ENCODE data around the gene PPP2R1B. TPM values are rescaled to one million over a fixed set of nuclear protein-coding genes. Genes with fewer than 3 reads are reported as not detected.
A peak's percentile ranks its signal among the peaks of the same experiment; 100 is the strongest.

PPP2R1B gene
- total RNA-seq, 1 experiment from 2014 or later = 105 TPM

DNA sequence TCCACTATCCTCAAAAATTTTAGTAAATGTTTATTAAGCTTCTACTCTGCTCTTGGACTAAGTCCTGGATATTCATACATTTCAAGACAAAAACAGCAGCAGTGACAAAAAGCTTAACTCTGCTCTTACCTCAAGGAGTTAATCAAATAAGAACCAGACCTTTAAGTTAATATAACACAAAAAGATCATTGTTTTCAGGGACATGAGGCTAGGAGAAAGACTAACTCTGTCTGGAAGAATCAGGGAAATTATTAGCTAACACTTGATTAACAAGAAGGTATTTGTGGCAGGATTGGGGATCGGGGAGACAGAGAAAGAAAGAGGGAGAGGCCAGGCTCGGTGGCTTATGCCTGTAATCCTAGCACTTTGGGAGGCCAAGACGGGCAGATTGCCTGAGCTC lies 74.4 kb downstream of the PPP2R1B start:
- H2AK5ac ChIP-seq (ENCODE audit: insufficient read length, low read length) = no peak overlapping the region
- no peak overlapping the region for H2BK20ac ChIP-seq (ENCODE audit: low read depth, low read length, poor library complexity, severe bottlenecking)
- H3K27me3 ChIP-seq (ENCODE audit: insufficient read depth, low read length) = no peaks in the 10 kb centered on the region
- no peak overlapping the region for H3K4ac ChIP-seq (ENCODE audit: low read depth, low read length)
- no peaks in the 10 kb centered on the region for H3K9me3 ChIP-seq (ENCODE audit: control insufficient read depth, low read depth, low read length)
- no peak overlapping the region for H3T11ph ChIP-seq (ENCODE audit: low read length)
- no peak for DNase-seq
- H3K27ac Mint-ChIP-seq = peak overlapping the region in 1 of 3 experiments; percentile 41; a peak in 1 of 7 replicates
- no peak overlapping the region for H3K4me2 ChIP-seq (ENCODE audit: insufficient read depth, insufficient read length, low read length)
- no peaks in the 10 kb centered on the region for H3K79me2 ChIP-seq (ENCODE audit: insufficient read depth, low read length)
- H3K27ac ChIP-seq (ENCODE audit: insufficient read length, low read depth, low read length) = no peak overlapping the region
- H2BK120ac ChIP-seq (ENCODE audit: low read depth, low read length, poor library complexity, severe bottlenecking) = no peak overlapping the region
- no peak overlapping the region for H2BK5ac ChIP-seq (ENCODE audit: insufficient read length, low read length)
- H3K14ac ChIP-seq (ENCODE audit: insufficient read depth, low read length) = no peak overlapping the region
- H4K20me1 ChIP-seq (ENCODE audit: control insufficient read depth, insufficient read depth, insufficient read length) = no peaks in the 10 kb centered on the region
- no peak overlapping the region for H3K18ac ChIP-seq (ENCODE audit: insufficient read length, low read depth, low read length)
- peaks cover 4 to 6% of the 10 kb centered on the region in 2 experiments for H3K4me1 Mint-ChIP-seq
- no CpG with 5 or more reads among the region's 3 CpGs for WGBS (ENCODE audit: extremely low coverage, insufficient read length, low lambda C conversion rate)
- H3K23me2 ChIP-seq (ENCODE audit: insufficient read length, low read depth, low read length, poor library complexity, severe bottlenecking) = no peaks in the 10 kb centered on the region
- H3K9me3 Mint-ChIP-seq = no peaks in the 10 kb centered on the region
- H3K9ac ChIP-seq (ENCODE audit: extremely low read depth, insufficient read length, low read length) = no peak overlapping the region
- H4K5ac ChIP-seq (ENCODE audit: insufficient read length, low read depth, low read length) = no peak overlapping the region
- H3K4me3 Mint-ChIP-seq = no peak overlapping the region
- H2AFZ ChIP-seq (ENCODE audit: low read length) = no peak overlapping the region
- H3K79me1 ChIP-seq (ENCODE audit: insufficient read depth, low read depth, low read length, poor library complexity, severe bottlenecking) = no peaks in the 10 kb centered on the region
- H3K27me3 Mint-ChIP-seq (ENCODE audit: low read depth) = no peaks in the 10 kb centered on the region
- peaks cover 2% of the 10 kb centered on the region; the same call in 1 of the 2 replicates for H3K4me1 ChIP-seq (ENCODE audit: insufficient read depth, low read length)
- H3K23ac ChIP-seq (ENCODE audit: insufficient read length, low read depth, low read length) = no peak overlapping the region
- no peak overlapping the region for H2BK15ac ChIP-seq (ENCODE audit: low read depth, low read length)
- H3K56ac ChIP-seq (ENCODE audit: insufficient read length, low read depth, low read length) = no peak overlapping the region
- TF ChIP-seq, protein P1, sequence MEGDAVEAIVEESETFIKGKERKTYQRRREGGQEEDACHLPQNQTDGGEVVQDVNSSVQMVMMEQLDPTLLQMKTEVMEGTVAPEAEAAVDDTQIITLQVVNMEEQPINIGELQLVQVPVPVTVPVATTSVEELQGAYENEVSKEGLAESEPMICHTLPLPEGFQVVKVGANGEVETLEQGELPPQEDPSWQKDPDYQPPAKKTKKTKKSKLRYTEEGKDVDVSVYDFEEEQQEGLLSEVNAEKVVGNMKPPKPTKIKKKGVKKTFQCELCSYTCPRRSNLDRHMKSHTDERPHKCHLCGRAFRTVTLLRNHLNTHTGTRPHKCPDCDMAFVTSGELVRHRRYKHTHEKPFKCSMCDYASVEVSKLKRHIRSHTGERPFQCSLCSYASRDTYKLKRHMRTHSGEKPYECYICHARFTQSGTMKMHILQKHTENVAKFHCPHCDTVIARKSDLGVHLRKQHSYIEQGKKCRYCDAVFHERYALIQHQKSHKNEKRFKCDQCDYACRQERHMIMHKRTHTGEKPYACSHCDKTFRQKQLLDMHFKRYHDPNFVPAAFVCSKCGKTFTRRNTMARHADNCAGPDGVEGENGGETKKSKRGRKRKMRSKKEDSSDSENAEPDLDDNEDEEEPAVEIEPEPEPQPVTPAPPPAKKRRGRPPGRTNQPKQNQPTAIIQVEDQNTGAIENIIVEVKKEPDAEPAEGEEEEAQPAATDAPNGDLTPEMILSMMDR (conservative IDR thresholded peaks at IDR 0.05) = no peak
- H4K91ac ChIP-seq (ENCODE audit: insufficient read length, low read depth, low read length) = no peak overlapping the region
- no peaks in the 10 kb centered on the region; a peak in 1 of 7 replicates for H3K36me3 Mint-ChIP-seq (ENCODE audit: insufficient read depth in 1 of 3, low read depth in 3 of 3)
- no peak overlapping the region for H2BK12ac ChIP-seq (ENCODE audit: insufficient read length, low read depth, low read length)
- H4K8ac ChIP-seq (replicated peaks; ENCODE audit: insufficient read length, low read depth, low read length) = no peak overlapping the region
